ENCODE results near the gene TXNL4A.

TXNL4A gene, protein sequence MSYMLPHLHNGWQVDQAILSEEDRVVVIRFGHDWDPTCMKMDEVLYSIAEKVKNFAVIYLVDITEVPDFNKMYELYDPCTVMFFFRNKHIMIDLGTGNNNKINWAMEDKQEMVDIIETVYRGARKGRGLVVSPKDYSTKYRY

DNA sequence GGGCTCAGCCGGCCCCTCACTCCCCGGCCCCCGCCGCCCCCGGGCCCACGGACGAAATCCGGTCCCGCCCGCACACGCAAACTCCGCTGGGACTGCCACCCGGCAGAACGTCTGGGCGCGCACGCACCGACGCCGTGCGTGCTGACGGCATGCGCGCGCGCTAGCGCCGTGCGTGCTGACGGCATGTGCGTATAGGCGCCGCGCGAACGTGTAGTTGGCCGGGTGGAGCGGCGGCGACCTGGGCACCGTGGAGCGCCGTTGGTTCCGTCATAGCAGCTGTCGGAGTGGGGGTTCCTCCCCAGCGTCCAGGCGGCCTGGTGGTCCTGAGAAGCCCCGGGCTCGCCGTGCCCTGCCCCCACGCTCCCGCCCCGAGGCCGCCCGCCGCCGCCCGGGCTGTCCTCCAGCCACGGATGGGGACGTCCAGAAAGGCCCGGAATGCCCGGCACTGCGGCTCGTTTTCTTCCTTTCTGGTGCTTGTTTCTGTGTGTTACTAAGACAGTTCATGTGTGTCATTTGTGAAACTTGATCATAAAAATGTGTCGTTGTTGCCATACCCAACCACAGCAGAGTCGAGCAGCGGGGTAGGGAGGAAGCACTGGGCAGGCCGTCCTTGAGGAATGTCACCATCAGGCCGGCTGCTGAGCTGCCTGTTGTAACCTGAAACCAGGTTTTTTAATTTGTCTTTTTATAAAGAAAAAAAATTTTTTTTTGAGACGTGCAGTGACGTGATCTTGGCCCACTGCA is at the start of gene TXNL4A:
Gene TXNL4A (minus strand): TSS at position 113 of the 744 bp plus-strand sequence. CDS start 171 bp downstream, outside the sequence.
- H3K4me1 ChIP-seq (ENCODE audit: control insufficient read depth, low read length) = peaks cover 27% of the 10 kb centered on the region

DNA sequence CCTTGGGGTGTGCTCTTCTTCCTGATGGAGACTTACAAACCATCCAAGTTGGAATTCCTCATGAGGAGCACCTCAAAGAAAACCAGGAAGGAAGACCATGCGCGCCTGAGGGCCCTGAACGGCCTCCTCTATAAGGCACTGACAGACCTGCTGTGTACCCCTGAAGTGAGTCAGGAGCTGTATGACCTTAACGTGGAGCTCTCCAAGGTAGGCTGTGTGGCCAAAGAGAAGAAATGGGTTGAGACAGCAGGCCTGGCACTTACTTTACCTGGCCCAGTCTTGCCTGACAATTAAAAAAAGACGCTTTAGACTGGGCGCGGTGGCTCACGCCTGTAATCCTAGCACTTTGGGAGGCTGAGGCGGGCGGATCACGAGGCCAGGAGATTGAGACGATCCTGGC is 48.9 kb upstream of the TXNL4A start:
- Histone ChIP-seq H3K79me2 (ENCODE audit: control insufficient read depth, low read length) (peaks cover 50% of the 10 kb centered on the region), H3K9me2 (replicated peaks; ENCODE audit: control insufficient read depth, low read length) (no peaks in the 10 kb centered on the region), H3K4me3 (ENCODE audit: low read length) (no peak overlapping the region), H3K36me3 (ENCODE audit: control insufficient read depth, low read length) (peaks cover 42% of the 10 kb centered on the region), H3K4me1 (ENCODE audit: control insufficient read depth, low read length) (peaks cover 19% of the 10 kb centered on the region), H3K27me3 (ENCODE audit: control insufficient read depth, low read length) (no peaks in the 10 kb centered on the region), H4K20me1 (ENCODE audit: control insufficient read depth, insufficient read depth, low read depth, low read length) (no peaks in the 10 kb centered on the region), H3F3A (ENCODE audit: control insufficient read depth, insufficient read depth) (no peaks in the 10 kb centered on the region), H3K4me2 (ENCODE audit: low read length) (no peak overlapping the region), H3K27ac (ENCODE audit: low read depth, low read length) (no peak overlapping the region), H3K9me3 (ENCODE audit: control insufficient read depth, insufficient read depth, low read length) (no peaks in the 10 kb centered on the region)
- no peak for TF ChIP-seq EZH2phosphoT487 (IDR thresholded peaks at IDR 0.05; ENCODE audit: borderline replicate concordance, low read length)
- TF ChIP-seq, protein P1, sequence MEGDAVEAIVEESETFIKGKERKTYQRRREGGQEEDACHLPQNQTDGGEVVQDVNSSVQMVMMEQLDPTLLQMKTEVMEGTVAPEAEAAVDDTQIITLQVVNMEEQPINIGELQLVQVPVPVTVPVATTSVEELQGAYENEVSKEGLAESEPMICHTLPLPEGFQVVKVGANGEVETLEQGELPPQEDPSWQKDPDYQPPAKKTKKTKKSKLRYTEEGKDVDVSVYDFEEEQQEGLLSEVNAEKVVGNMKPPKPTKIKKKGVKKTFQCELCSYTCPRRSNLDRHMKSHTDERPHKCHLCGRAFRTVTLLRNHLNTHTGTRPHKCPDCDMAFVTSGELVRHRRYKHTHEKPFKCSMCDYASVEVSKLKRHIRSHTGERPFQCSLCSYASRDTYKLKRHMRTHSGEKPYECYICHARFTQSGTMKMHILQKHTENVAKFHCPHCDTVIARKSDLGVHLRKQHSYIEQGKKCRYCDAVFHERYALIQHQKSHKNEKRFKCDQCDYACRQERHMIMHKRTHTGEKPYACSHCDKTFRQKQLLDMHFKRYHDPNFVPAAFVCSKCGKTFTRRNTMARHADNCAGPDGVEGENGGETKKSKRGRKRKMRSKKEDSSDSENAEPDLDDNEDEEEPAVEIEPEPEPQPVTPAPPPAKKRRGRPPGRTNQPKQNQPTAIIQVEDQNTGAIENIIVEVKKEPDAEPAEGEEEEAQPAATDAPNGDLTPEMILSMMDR (IDR thresholded peaks at IDR 0.05; ENCODE audit: low read depth, low read length, poor library complexity, severe bottlenecking) = no peak

More for the DNA sequence above, at the start of gene TXNL4A:
- peak within 1 kb of the TSS; percentile 74 for H3K4me2 ChIP-seq (ENCODE audit: low read length)
- peaks cover 44% of the 10 kb centered on the region for H3K36me3 ChIP-seq (ENCODE audit: control insufficient read depth, low read length)
- no peaks in the 10 kb centered on the region for H3F3A ChIP-seq (ENCODE audit: control insufficient read depth, insufficient read depth)
- H3K4me3 ChIP-seq (ENCODE audit: low read length) = peak within 1 kb of the TSS; percentile 93
- H3K27ac ChIP-seq (ENCODE audit: low read depth, low read length) = peak within 1 kb of the TSS; percentile 71
- peaks cover 37% of the 10 kb centered on the region; the same call in 1 of the 2 replicates for H4K20me1 ChIP-seq (ENCODE audit: control insufficient read depth, insufficient read depth, low read depth, low read length)
- H3K27me3 ChIP-seq (ENCODE audit: control insufficient read depth, low read length) = peaks cover 8% of the 10 kb centered on the region
- H3K9me2 ChIP-seq (replicated peaks; ENCODE audit: control insufficient read depth, low read length) = no peaks in the 10 kb centered on the region
- peaks cover 56% of the 10 kb centered on the region for H3K79me2 ChIP-seq (ENCODE audit: control insufficient read depth, low read length)
- H3K9me3 ChIP-seq (ENCODE audit: control insufficient read depth, insufficient read depth, low read length) = no peaks in the 10 kb centered on the region
- TF ChIP-seq, protein P1 (IDR thresholded peaks at IDR 0.05; ENCODE audit: low read depth, low read length, poor library complexity, severe bottlenecking) = no peak
- TF ChIP-seq EZH2phosphoT487 (IDR thresholded peaks at IDR 0.05; ENCODE audit: borderline replicate concordance, low read length) = no peak

- Histone ChIP-seq H3K4me3 (ENCODE audit: low read length) (peak overlapping the region; percentile 89), H4K20me1 (ENCODE audit: control insufficient read depth, insufficient read depth, low read depth, low read length) (no peaks in the 10 kb centered on the region), H3K9me2 (replicated peaks; ENCODE audit: control insufficient read depth, low read length) (no peaks in the 10 kb centered on the region)
Observed at GRCh38 chr18:80035997-80036396, 47.6 kb upstream of the TXNL4A start.

More at GRCh38 chr18:80035997-80036396, 47.6 kb upstream of the TXNL4A start:
- H3K4me1 ChIP-seq (ENCODE audit: control insufficient read depth, low read length) = peaks cover 19% of the 10 kb centered on the region
- H3F3A ChIP-seq (ENCODE audit: control insufficient read depth, insufficient read depth) = 0 out of 2 replicates have a peak, but pooled peaks cover 5% of the 10 kb centered on the region
- no peak overlapping the region for H3K27ac ChIP-seq (ENCODE audit: low read depth, low read length)
- H3K79me2 ChIP-seq (ENCODE audit: control insufficient read depth, low read length) = peaks cover 47% of the 10 kb centered on the region
- H3K27me3 ChIP-seq (ENCODE audit: control insufficient read depth, low read length) = no peaks in the 10 kb centered on the region
- H3K36me3 ChIP-seq (ENCODE audit: control insufficient read depth, low read length) = peaks cover 37% of the 10 kb centered on the region
- H3K4me2 ChIP-seq (ENCODE audit: low read length) = peak overlapping the region; percentile 74
- H3K9me3 ChIP-seq (ENCODE audit: control insufficient read depth, insufficient read depth, low read length) = no peaks in the 10 kb centered on the region
- TF ChIP-seq, protein P1 (IDR thresholded peaks at IDR 0.05; ENCODE audit: low read depth, low read length, poor library complexity, severe bottlenecking) = no peak
- no peak for TF ChIP-seq EZH2phosphoT487 (IDR thresholded peaks at IDR 0.05; ENCODE audit: borderline replicate concordance, low read length)
